AG08396 (cell line): ENCODE data around the gene TRPC4AP.
A peak's percentile ranks its signal among the peaks of the same experiment; 100 is the strongest.

Experiments
- DNase-seq: peaks from one replicate; pipeline ENCODE4 v3.0.0; 2012; ENCODE audit warnings: low spot score, mixed read lengths

The TRPC4AP gene

GRCh38 chr20:35000922-35001595, 91.5 kb downstream of the TRPC4AP start:
- no peak for DNase-seq

DNA sequence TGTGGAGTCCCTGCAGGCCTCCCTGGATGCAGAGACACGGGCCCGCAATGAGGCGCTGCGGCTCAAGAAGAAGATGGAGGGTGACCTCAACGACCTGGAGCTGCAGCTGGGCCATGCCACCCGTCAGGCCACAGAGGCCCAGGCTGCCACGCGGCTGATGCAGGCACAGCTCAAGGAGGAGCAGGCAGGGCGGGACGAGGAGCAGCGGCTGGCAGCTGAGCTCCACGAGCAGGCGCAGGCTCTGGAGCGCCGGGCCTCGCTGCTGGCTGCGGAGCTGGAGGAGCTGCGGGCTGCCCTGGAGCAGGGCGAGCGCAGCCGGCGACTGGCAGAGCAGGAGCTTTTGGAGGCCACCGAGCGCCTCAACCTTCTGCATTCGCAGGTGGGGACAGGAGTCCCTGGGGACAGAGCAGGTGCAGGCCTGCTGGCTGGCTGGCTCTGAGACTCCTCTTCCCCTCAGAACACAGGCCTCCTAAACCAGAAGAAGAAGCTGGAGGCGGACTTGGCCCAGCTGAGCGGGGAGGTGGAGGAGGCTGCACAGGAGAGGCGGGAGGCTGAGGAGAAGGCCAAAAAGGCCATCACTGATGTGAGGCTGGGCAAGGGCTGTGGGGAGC, 92.2 kb downstream of the TRPC4AP start:
- DNase-seq, result no peak

DNA sequence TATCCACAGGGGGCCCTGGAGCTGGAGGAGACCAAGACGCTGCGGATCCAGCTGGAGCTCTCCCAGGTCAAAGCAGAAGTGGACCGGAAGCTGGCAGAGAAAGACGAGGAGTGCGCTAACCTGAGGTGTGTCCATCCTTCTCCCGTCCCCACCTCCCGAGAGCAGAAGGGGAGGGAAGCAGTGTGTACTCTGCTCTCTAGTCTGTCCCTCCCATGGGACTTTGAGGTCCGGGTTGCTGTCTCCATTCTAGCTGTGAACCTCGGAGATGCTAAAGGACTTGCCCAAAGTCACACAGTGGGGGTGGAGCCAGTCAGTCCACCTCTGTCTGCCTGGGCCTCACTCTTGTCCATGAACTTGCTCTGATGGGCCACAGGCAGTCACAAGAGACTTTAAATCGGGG, 92.8 kb downstream of the TRPC4AP start:
- DNase-seq, result no peak

- no peak for DNase-seq
Observed at GRCh38 chr20:34999021-34999451, 93.6 kb downstream of the TRPC4AP start.

GRCh38 chr20:34998331-34998950, 94.2 kb downstream of the TRPC4AP start:
- DNase-seq, result no peak

DNA sequence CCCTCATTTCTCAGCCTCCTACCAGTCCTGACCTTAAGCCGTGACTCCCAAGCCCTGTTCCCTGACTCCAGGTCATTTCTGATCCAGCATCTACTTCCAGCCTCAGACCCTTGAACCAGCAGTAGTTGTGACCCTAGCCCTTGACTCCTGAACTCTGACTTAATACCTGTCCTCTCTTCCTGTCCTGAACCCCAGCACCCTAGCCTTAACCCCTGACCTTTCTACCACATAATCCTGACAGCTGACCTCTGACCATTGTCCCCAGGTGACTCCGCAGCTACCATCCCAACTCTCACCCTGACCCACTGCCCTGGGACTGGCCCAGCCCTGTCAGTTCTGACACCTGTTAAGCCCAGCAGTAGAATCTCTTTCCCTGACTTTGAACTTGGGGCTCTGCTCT, 94.8 kb downstream of the TRPC4AP start:
- DNase-seq, result no peak

DNA sequence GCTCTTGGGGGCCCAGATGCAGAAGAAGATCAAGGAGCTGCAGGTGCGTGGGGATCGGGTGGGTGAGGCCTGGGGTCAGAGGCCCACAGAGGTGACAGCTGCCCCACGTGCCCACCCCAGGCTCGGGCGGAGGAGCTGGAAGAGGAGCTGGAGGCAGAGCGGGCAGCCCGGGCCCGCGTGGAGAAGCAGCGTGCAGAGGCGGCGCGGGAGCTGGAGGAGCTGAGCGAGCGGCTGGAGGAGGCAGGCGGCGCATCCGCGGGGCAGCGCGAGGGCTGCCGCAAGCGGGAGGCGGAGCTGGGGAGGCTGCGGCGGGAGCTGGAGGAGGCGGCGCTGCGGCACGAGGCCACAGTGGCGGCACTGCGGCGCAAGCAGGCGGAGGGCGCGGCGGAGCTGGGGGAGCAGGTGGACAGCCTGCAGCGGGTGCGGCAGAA, 95.5 kb downstream of the TRPC4AP start:
- peak; percentile 59 for DNase-seq

GRCh38 chr20:34996243-34997028, 96.2 kb downstream of the TRPC4AP start:
- no peak for DNase-seq

DNA sequence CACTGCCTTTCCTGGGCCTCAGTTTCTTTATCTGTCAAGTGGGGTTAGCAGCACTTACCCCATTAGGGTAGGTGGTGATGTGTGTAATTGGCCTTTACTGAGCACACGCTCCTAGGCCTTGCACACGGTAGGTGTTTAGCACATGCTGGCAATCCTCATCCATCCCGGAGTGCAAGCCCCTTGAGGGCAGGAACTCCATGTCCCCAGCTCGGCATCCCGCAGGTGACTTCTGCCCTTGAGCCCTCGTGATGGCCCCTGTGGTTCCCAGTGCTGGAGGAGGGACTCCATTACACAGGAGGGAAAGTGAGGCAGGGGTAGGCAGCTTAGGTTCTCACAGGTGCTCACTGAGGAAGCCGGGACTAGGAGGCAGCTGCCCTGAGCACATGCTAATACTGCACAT, 96.9 kb downstream of the TRPC4AP start:
- no peak for DNase-seq

DNA sequence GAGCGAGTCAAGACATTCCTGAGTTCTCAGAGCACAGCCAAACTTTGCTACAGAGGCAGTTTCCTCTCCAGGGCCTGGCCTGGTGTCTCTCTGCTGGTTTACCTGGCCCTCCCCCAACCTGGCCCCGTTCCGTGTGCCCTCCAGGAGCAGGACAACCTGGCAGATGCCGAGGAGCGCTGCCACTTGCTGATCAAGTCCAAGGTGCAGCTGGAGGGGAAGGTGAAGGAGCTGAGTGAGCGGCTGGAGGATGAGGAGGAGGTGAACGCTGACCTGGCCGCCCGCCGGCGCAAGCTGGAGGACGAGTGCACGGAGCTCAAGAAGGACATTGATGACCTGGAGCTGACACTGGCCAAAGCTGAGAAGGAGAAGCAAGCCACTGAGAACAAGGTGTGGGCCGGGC, 97.4 kb downstream of the TRPC4AP start:
- no peak for DNase-seq

DNA sequence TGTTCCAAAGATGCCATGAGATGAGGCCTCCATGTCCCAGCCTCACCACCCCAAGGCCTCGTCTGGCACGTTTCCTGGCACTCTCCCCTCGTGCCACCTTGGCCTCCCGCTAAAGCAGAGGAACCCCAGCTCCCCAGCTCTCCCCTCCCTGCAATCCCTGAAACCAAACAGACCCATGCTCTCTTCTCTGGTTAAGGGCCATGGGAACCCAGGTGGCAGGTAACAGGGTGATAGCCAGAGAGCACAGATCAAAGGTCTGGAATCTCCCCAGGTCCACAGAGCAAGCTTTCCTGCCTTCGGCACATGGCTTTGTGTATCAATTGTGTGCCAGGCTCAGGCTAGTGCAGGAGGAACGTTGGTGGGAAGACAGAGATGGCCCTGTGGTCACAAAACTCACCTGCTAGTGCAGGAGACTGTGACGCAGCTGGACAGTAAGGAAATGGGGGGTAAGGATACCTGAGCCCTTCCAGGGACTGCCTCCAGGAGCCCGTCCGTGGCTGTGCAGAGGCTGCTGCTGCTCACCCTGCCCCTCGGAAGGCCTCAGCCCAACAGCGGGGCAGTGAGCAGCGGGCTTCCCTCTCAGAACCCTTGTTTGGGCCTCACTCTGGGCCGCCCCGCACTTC, 98.0 kb downstream of the TRPC4AP start:
- no peak for DNase-seq

- no peak for DNase-seq
Observed at GRCh38 chr20:34993941-34994508, 98.6 kb downstream of the TRPC4AP start.

- no peak for DNase-seq
Observed at GRCh38 chr20:34992751-34993417, 99.7 kb downstream of the TRPC4AP start.

DNA sequence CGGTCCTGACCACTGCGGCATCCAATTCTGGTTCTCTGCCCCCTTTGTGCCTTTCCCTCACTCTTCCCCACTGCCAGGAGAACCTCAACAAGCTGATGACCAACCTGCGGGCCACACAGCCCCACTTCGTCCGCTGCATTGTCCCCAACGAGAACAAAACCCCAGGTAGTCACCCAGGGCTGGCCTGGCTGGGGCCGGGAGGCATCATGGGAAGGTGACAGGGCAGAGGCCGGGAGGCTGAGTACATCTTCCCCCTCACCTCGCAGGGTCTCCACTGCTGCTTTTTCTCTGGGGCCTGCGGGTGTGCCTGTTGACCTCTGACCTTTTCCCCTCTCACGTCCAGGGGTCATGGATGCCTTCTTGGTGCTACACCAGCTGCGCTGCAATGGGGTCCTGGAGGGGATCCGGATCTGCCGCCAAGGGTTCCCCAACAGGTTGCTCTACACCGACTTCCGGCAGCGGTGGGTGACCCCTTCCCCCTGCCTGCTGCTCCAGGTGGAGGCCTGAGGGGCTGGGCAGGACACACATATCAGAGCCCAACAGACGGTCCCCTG, 101.9 kb downstream of the TRPC4AP start:
- DNase-seq, result no peak

- DNase-seq, result no peak
Observed at GRCh38 chr20:34990231-34990630, 102.4 kb downstream of the TRPC4AP start.

DNA sequence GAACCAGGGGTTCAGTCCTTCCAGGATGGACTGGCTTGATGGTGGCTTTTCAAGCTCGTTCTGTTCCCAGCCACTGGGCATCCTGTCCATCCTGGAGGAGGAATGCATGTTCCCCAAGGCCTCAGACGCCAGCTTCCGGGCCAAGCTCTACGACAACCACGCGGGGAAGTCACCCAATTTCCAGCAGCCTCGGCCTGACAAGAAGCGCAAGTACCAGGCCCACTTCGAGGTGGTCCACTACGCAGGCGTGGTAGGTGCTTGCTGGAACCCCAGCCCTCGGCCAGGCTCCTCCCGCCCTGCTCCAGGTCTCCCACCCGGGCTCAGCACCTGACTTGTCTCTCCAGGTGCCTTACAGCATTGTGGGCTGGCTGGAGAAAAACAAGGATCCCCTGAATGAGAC, 102.9 kb downstream of the TRPC4AP start:
- DNase-seq, result no peak

GRCh38 chr20:34989118-34989517, 103.5 kb downstream of the TRPC4AP start:
- no peak for DNase-seq

GRCh38 chr20:34988191-34988540, 104.4 kb downstream of the TRPC4AP start:
- no peak for DNase-seq

- DNase-seq, result no peak
Observed at GRCh38 chr20:34987288-34988190, 105.1 kb downstream of the TRPC4AP start.
